NCI-H2227 treated with DMSO at 0.1 percent for 48 hours (cell line): ENCODE measurements around the gene SOBP.

ENCODE experiments used
- DNase-seq: peaks from one replicate; lab custom pipeline; 2025; lab: John Stamatoyannopoulos, UW

SOBP gene

DNA sequence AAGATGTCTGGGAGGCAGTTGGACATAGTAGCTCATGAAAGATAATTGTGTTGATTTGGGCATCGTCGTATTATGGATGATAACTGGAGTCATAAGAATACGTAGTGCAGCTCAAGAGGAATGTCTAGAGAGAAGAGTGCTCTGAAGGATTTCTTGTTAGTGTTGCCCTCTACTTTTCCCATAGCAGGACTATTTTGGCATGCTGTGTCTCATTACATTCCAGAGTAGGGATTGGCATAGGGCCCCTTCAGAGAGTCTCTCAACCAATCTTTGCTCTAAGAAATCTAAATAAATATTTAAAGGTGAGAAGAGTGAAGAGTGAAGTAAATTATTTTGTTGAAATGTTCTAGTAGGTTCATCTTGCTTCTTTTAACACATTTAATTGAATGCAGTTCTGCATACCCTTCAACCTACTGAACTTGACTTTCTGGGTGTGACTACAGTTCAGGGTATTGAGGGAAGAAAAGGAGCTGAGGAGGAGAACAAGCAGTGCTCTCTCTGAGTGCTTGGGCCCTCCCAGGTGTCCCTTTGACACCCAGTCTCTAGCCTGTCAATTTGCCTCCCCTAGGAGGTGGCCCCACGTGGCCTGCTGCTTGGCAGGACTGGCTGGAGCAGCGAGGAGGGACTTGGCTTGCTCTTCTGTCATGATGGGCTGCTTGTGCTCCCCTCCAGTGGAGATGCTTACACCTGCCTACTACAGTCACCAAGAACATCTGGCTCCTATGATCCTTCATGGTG, 33.3 kb downstream of the SOBP start:
- DNase-seq = no peak

- no peak for DNase-seq
Observed at GRCh38 chr6:107523794-107524193, 33.9 kb downstream of the SOBP start.

- DNase-seq = no peak
Observed at GRCh38 chr6:107524626-107525025, 34.7 kb downstream of the SOBP start.

- no peak for DNase-seq
Observed at GRCh38 chr6:107531868-107532267, 42.0 kb downstream of the SOBP start.

DNA sequence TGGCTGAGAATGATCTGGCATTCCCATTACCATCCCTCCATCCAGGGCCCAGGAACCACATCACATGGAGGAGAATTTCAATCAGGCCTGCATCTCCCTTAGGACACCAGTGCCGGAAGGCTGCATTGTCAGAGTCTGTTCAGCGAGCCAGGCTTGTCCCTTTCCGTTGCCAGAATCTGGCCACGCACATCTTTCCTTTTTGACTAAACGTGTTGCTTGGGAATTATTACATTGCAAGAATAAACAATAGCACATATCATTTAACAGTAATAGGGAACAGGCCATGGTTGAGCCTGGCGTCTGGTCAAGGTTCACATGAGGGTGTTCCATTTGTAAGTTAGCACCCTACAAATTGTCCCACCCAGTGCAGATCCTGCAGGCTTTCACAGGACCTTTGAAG, 42.8 kb downstream of the SOBP start:
- no peak for DNase-seq

DNA sequence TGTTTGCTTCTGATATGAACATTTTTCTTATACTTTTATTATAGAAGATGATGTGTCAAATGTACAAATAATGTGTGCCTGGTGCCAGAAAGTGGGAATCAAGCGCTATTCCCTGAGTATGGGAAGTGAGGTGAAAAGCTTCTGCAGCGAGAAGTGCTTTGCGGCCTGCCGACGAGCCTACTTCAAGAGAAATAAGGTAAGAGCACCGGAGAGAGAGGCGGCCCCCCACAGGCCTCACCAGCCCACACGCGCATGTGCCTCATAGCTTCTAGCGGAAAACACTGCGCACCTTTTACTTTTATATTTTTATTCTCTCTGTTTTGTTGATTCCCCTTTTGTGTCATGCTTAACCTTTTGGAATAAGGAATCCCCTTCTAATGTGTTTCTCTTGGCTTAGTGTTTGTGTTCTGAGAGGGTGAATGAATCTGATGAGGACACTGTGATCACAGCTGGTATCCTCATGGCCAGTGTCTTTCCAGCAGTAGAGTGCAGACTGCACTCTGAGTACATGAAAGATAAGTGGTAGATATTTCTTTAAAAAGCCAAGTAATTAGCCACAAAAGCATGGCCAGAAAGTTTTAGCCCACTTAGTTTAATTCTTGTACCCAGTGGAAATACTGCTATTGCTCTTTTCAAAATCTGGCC, 43.6 kb downstream of the SOBP start:
- DNase-seq = no peak

DNA sequence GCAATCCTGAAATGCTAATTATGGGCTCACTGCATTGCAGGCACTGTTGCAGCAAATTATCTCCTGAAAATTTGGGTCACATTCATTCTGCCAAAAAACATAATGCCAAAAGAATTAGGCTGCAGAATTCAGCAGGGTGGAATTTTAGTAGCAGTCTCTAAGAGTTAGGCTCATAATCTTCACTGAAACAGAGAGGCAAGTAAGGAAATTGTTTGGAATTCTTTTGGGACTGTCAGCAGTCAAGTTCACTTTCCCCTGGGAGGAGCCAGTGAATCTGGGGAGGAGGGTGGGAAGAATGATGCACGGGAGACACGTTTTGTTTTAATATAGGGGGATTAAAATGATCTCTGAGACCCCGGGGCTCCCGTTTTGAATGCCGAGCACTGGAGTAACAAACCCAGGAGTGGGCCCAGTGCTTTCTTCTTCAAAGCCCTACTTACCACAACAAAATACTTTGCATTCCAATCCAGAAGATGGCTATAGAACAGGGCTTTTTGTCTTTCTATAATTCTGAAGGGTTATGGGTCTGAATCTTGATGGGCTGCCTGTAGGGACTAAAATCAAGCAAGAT, 44.7 kb downstream of the SOBP start:
- DNase-seq = no peak

DNA sequence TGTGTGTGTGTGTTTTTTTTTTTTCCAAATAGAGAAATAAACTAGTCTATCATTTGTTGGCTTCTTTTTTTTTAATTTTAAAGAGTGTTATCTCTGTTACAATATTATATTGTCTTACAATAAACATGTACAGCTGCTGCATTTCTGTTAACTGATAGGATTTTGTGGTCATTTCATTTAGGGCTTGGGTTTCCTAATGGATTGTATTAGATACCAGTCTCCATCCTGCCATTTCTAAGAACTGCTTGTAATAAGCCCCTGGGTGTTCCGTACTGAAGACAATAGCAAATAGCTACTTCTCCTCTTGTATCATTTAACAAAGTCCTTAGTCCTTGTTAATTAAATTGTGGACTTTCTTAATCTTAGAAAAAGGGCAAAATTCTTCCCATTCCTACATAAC, 45.7 kb downstream of the SOBP start:
- no peak for DNase-seq

DNA sequence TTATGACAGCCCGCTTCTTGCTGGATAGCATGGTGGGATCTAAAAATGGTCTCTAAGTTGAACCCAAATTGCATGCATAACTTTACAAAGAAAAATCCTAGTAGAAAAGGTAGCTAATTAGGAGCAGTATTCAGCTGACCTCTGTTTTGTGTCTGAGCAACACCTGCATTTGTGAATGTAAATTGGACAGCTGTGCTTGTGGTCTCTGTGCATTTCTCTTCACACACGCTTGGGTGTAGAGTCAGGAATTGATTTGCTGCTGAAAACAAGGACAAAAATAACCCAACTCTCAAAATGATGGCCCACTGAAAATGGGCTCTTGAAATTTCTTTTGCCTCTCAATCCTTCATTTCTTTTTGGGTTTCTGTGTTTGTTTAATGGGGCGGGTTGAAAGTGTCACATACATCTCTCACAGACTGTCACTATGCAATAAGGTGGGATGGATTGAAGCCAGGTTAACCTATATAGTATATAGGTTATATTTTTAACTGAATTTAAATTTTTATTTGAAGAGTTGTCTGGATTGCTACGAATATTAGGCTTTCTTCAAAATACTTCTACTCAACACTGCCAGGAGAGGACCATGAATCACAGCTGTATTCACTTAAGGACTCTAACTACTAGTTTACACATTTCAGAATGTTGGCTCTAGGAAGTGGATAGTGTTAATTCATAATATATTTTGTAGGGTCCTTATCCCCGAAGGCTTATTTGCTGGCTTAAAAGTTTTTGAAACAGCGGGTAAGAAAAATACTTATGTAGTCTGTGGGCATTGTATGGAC, 46.5 kb downstream of the SOBP start:
- DNase-seq = no peak

DNA sequence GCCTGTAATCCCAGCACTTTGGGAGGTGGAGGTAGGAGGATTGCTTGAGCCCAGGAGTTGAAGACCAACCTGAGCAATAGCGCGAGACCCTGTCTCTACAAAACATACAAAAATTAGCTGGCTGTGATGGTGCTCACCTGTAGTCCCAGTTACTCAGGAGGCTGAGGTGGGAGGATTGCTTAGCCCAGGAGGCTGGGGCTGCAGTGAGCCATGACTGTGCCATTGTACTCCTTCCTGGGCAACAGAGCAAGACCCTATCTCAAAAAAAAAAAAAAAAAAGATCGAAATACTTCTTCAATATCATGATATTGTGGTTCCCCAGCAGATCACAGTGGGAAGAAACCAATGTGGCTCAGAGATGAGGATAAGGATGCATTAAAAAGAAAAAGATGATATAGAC, 47.6 kb downstream of the SOBP start:
- DNase-seq = no peak

DNA sequence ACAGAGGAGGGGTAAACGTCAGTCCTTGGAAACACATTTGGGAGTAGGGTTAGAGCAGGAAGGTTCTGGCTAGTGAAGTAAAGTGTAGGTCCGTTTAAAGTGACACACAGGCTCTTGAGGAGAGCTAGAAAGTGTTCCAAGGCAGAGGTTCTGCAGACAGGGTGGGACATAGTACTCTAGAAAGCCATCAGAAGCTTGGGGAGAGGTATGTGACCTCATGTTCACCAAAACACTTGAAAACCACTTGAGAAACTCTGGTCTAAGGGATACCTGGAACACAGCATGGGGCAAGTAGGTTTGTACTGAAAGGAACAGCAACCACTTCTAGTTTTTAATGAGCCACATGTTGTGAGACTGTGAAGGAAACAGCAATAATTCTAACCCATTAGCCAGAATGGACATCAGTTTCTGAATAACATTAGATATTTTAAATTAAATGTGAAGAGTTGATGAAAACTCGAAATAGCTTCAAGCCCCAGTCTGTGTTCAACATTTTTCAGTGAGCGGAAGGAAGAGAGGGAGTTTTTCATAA, 49.0 kb downstream of the SOBP start:
- no peak for DNase-seq

GRCh38 chr6:107539409-107539808, 49.5 kb downstream of the SOBP start:
- no peak for DNase-seq

DNA sequence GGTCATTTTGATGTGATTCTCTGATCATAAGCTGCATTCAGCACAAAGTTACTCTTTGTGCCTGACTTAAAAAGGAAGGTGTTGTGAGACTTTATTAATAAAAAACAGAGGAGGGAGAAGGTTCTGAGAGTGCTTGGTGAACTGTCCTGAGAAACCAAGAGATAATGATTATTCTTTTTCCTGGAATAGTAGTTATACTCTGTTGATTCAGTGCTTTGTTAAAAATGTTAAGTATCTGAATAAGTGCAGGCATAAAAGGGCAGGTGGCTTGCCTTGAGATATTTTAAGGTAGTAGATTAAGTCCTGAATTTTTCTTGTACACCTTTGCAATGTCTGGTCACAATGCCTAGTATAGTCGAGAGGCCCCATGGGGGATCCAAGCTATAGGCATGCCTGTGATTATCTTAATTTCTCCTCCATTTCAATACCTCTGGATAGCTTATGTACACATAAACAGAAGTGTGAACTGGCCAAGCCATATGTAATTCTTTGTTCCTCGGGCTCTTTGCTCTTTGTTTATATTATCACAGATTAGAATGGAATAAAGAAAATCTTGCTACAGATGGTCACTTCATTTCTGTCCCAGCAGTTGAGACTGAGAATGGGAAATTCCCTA, 50.0 kb downstream of the SOBP start:
- DNase-seq = no peak

GRCh38 chr6:107540465-107540857, 50.5 kb downstream of the SOBP start:
- DNase-seq = peak; percentile 29

DNA sequence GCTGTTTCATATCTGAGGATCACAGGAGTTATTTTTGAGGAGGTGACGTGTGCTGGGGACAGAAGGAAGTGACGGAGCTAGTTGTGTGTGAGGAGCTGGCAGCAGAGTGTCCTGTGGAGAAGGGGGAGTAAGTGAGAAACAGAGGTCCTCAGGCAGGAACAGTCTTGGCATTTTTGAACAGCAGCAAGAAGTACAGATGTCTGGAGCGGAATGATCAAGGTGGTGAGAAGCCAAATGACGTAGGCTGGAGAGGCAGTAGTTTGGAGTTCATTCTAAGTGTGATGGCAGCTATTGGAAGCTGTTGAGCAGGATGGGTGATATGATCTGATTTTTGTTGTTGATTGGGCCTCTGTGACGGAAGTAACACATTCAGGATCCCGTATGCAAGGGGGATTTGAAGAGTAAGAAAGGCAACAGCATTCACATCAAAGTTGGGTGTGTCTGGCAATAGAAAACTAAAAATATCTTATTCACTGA, 52.3 kb downstream of the SOBP start:
- no peak for DNase-seq

GRCh38 chr6:107543088-107543487, 53.2 kb downstream of the SOBP start:
- DNase-seq = no peak

- no peak for DNase-seq
Observed at GRCh38 chr6:107543567-107543966, 53.6 kb downstream of the SOBP start.

GRCh38 chr6:107545763-107546162, 55.8 kb downstream of the SOBP start:
- DNase-seq = no peak

DNA sequence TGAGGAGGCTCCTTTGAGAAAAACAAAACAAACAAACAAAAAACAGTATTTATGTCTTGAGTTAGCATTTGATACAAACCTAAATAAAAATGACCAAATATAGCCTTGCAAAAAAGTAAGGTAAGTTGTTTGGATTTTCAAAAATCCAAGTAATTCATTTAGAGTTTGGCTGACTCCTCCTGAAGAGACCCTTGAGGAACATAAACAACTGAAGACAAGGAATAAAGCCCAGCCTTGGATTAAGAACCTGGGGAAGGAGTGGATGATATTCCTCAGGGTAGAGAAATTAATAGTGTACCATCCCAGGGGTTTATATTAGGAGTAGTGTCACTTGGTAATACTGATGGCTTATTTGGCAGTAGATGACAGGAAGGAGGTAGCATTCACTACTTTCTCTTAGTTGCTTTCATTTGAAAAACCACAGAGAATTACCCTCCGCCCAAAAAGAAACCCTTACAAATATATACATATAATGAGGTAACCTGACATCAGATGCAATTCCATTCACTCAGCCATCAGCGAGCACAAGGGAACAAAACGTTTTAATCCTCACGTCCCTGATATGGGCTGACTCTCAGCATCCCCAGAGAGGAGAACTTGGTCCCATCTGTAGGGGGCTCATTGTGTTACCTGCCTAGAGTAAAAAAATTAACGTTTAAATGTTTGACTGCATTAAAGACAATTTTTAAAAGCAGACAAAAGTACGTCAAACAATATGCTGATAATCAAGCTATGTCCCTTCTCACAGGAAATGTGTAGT, 57.0 kb downstream of the SOBP start:
- DNase-seq = no peak

DNA sequence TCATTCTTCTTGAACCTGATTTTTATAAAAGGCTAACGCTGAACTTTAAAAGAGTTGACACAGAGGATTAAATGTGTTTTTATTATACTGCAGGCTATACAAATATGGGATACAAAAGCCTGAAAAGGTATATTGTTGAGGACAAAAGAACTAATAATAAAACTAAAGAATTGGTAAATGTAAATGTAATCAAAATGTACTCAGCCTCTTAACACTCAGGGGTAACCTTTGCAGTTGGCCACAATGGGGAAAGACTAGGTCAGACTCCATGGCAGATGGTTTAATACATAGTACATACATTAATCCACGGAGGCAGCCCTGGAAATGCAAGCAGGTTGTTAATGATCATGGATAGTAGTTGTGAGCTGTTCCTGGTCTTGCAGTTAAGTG, 57.5 kb downstream of the SOBP start:
- DNase-seq = no peak

- DNase-seq = no peak
Observed at GRCh38 chr6:107550241-107550840, 60.4 kb downstream of the SOBP start.
